K562 (cell line): Measurements from ENCODE around the gene CLCNKB. TPM values are rescaled to one million over a fixed set of nuclear protein-coding genes. Genes with fewer than 3 reads are reported as not detected.

ENCODE experiments used
- CHD2 ChIP-seq: IDR thresholded peaks from 2 replicates; pipeline ENCODE4 v1.6.1; 2011; ENCODE audit warnings: low read depth, low read length
- CXXC5 ChIP-seq: fragments of 250-450 bp; sonication (Bioruptor Pico); IDR thresholded peaks from 2 replicates; pipeline ENCODE4 v1.8.0; 2022; ENCODE audit warnings: inconsistent platforms, mild to moderate bottlenecking, moderate library complexity
- EP300 ChIP-seq: IDR thresholded peaks from 2 replicates; pipeline ENCODE4 v1.6.1; 2012; ENCODE audit warnings: low read length, improper control_type of control experiment
- FOXK2 ChIP-seq, 2 experiments: fragments of 450-650 bp; IDR thresholded peaks in 1 of 2; conservative IDR thresholded peaks in 1 of 2; 2 replicates each; pipeline ENCODE4 v1.6.1; 2016; ENCODE audit warnings: low read depth in 2 of 2, mild to moderate bottlenecking in 1 of 2
- HOMEZ ChIP-seq: fragments of 250-450 bp; sonication (Bioruptor Pico); IDR thresholded peaks from 2 replicates; pipeline ENCODE4 v1.4.0; 2020; ENCODE audit warnings: mild to moderate bottlenecking, moderate library complexity
- MTA3 ChIP-seq: fragments of 450-650 bp; formaldehyde crosslinking; IDR thresholded peaks from 2 replicates; pipeline ENCODE4 v1.6.1; 2017; ENCODE audit warnings: mild to moderate bottlenecking, borderline replicate concordance
- MYNN ChIP-seq, 2 experiments: sonication (generic); formaldehyde crosslinking in 1 of 2; IDR thresholded peaks; 2 replicates each; pipeline versions ENCODE4 v1.5.0 to v1.6.1; 2016 to 2020; ENCODE audit warnings: antibody characterized with exemption in 1 of 2, missing genetic modification reagents in 1 of 2
- NRF1 ChIP-seq, 2 experiments: fragments of 450-650 bp; IDR thresholded peaks in 1 of 2; conservative IDR thresholded peaks in 1 of 2; 2 replicates each; pipeline ENCODE4 v1.6.1; 2014; ENCODE audit warnings: mild to moderate bottlenecking in 2 of 2
- PHB2 ChIP-seq: fragments of 450-650 bp; IDR thresholded peaks from 2 replicates; pipeline ENCODE4 v1.6.1; 2017; ENCODE audit warnings: low read depth
- RAD51 ChIP-seq: fragments of 450-650 bp; IDR thresholded peaks from 2 replicates; pipeline ENCODE4 v1.7.1; 2016; ENCODE audit warnings: low read depth, mild to moderate bottlenecking, borderline replicate concordance
- RREB1 ChIP-seq: fragments of 250-450 bp; sonication (Bioruptor Pico); IDR thresholded peaks from 2 replicates; pipeline ENCODE4 v1.4.0; 2020
- SAFB2 ChIP-seq: fragments of 200-400 bp; formaldehyde crosslinking; IDR thresholded peaks from 2 replicates; pipeline ENCODE4 v1.6.1; 2018; ENCODE audit warnings: borderline replicate concordance, low read length, low read depth, moderate library complexity; ENCODE audit not compliant: severe bottlenecking
- SRF ChIP-seq, 2 experiments: fragments of 250-450, 450-650 bp in 1 of 2; sonication (Bioruptor Pico) in 1 of 2; sonication (generic) in 1 of 2; formaldehyde crosslinking; IDR thresholded peaks; 2 replicates each; pipeline versions ENCODE4 v1.5.0 to v1.5.1; 2020 to 2022; ENCODE audit warnings: mild to moderate bottlenecking in 1 of 2, missing genetic modification reagents in 1 of 2
- TOE1 ChIP-seq, 2 experiments: fragments of 450-650 bp in 1 of 2; sonication (generic) in 1 of 2; formaldehyde crosslinking in 1 of 2; IDR thresholded peaks; 2 replicates each; pipeline versions ENCODE4 v1.7.1 to v1.8.0; 2016 to 2022; ENCODE audit warnings: borderline replicate concordance in 2 of 2, mild to moderate bottlenecking in 2 of 2, antibody characterized with exemption in 1 of 2, inconsistent platforms in 1 of 2, low read depth in 1 of 2, missing genetic modification reagents in 1 of 2, moderate library complexity in 1 of 2
- UBTF ChIP-seq, 2 experiments: IDR thresholded peaks; 2 replicates each; pipeline ENCODE4 v1.6.1; 2012; ENCODE audit warnings: improper control_type of control experiment in 2 of 2, low read depth in 2 of 2, low read length in 2 of 2, borderline replicate concordance in 1 of 2
- ZBTB1 ChIP-seq: sonication (generic); formaldehyde crosslinking; IDR thresholded peaks from 2 replicates; pipeline ENCODE4 v1.8.1; 2023; ENCODE audit warnings: missing genetic modification reagents, low read depth, mild to moderate bottlenecking, borderline replicate concordance
- polyA plus RNA-seq, 8 experiments: library from polyadenylated mRNA; depleted of rRNA in 4 of 8; stranded (reverse) in 5 of 8; unstranded in 3 of 8; fragments of >200 nt; fragmentation: Nextera tagmentation in 2 of 8; fragmentation: Illumina TruSeq in 1 of 8; extraction: Ambion mirVana in 2 of 8; extraction: Trizol in 1 of 8; gene quantifications; 2 replicates each; pipeline versions ENCODE4 v1.2.1 to v1.2.3, GENCODE V29; 2011 to 2014; ENCODE audit warnings: inconsistent platforms in 1 of 8, missing spikeins in 1 of 8
- total RNA-seq, 7 experiments: library from RNA; depleted of rRNA in 6 of 7; stranded (reverse); fragments of >200 nt in 6 of 7; fragmentation: Illumina TruSeq in 2 of 7; extraction: Trizol in 2 of 7; gene quantifications; 2 replicates each; pipeline versions ENCODE4 v1.2.1 to v1.2.3, GENCODE V29; 2011 to 2021; ENCODE audit warnings: low replicate concordance in 1 of 7

CLCNKB gene
- total and polyA plus RNA-seq, 9 of the 15 experiments (the other 6 are each of a cell fraction or from before 2014, with no cell fraction given), result 0.08 to 1.7 (median 0.64) TPM

GRCh38 chr1:16012590-16013219 lies 30.9 kb upstream of the CLCNKB start (continued):
- no peak for TF ChIP-seq RREB1 (CRISPR knock-in tag)
- peak; percentile 66; the same call in 1 of the 2 replicates for TF ChIP-seq MTA3
- no peak for TF ChIP-seq SAFB2
- 0 out of 2 replicates have a peak, but pooled peaks have one; percentile 32 for TF ChIP-seq PHB2
- TF ChIP-seq CXXC5, result peak; percentile 44; the same call in 1 of the 2 replicates
- peak in 1 of 2 experiments; percentile 83; a peak in 2 of 4 replicates for TF ChIP-seq SRF (CRISPR knock-in tag; IDR thresholded peaks at IDR 0.05)
- TF ChIP-seq EP300, result peak; percentile 58
- peak; percentile 64 for TF ChIP-seq CHD2
- no peak for TF ChIP-seq ZBTB1 (CRISPR knock-in tag)
- 0 out of 4 replicates have a peak, but pooled peaks of 1 of the 2 experiments have one; percentile 40 for TF ChIP-seq UBTF (IDR thresholded peaks at IDR 0.05; ENCODE audit: borderline replicate concordance in 1 of 2, low read depth in 2 of 2, low read length in 2 of 2)
- no peak for TF ChIP-seq HOMEZ (CRISPR knock-in tag)
- no peak for TF ChIP-seq RAD51
- 0 out of 4 replicates have a peak, but pooled peaks have one; percentile 16 to 25 for TF ChIP-seq NRF1 (conservative IDR thresholded peaks at IDR 0.05 in 1 of 2, IDR thresholded peaks at IDR 0.05 in 1 of 2)
- peak in 1 of 2 experiments; percentile 36; a peak in 1 of 4 replicates for TF ChIP-seq FOXK2 (conservative IDR thresholded peaks at IDR 0.05 in 1 of 2, IDR thresholded peaks at IDR 0.05 in 1 of 2; ENCODE audit: low read depth in 2 of 2)
- TF ChIP-seq TOE1 (IDR thresholded peaks at IDR 0.05; ENCODE audit: borderline replicate concordance), result no peak
- TF ChIP-seq TOE1 (CRISPR knock-in tag; IDR thresholded peaks at IDR 0.05; ENCODE audit: borderline replicate concordance, low read depth), result peak; percentile 85; the same call in 1 of the 2 replicates
- peak; percentile 55; the same call in 1 of the 2 replicates for TF ChIP-seq MYNN (IDR thresholded peaks at IDR 0.05)
- no peak for TF ChIP-seq MYNN (CRISPR knock-in tag; IDR thresholded peaks at IDR 0.05)
